ENCODE measurements around the gene DSCAM. TPM values are rescaled to one million over a fixed set of nuclear protein-coding genes. Genes with fewer than 3 reads are reported as not detected.

Gene DSCAM
- total RNA-seq, 4 donors from 2014 or later = 0.07 TPM; not detected in 3

DNA sequence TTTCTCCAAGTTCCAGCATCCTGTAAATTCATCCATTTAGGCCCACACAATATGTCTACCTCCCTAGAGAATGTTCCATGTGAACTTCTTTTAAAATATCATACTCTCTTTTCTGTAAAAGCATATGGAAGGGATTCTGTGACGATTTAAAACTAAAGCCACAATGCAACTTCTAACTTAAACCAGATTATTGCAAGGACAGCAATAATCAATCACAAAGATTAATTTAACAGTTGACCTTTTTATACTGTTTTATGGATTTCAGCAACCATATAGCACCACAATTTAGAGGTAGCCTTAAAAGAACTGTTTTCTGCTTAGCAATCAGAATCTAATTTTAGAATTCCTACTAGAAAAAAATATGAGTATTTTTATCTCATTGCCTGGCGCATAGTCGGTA is 58.3 kb downstream of the DSCAM start:
- Histone ChIP-seq H3K4me1 (no peaks in the 10 kb centered on the region), H3K9me3 (no peaks in the 10 kb centered on the region), H3K27me3 (no peaks in the 10 kb centered on the region), H3K36me3 (no peaks in the 10 kb centered on the region), H3K27ac (no peak overlapping the region), H3K4me3 (no peak overlapping the region)
- TF ChIP-seq, protein P1, sequence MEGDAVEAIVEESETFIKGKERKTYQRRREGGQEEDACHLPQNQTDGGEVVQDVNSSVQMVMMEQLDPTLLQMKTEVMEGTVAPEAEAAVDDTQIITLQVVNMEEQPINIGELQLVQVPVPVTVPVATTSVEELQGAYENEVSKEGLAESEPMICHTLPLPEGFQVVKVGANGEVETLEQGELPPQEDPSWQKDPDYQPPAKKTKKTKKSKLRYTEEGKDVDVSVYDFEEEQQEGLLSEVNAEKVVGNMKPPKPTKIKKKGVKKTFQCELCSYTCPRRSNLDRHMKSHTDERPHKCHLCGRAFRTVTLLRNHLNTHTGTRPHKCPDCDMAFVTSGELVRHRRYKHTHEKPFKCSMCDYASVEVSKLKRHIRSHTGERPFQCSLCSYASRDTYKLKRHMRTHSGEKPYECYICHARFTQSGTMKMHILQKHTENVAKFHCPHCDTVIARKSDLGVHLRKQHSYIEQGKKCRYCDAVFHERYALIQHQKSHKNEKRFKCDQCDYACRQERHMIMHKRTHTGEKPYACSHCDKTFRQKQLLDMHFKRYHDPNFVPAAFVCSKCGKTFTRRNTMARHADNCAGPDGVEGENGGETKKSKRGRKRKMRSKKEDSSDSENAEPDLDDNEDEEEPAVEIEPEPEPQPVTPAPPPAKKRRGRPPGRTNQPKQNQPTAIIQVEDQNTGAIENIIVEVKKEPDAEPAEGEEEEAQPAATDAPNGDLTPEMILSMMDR (IDR thresholded peaks at IDR 0.05) = no peak
- TF ChIP-seq POLR2A (IDR thresholded peaks at IDR 0.05) = no peak
- intact Hi-C loops (cut with DNase I; ENCODE audit: low total_unique reads) = no loop called here
- DNase-seq = no peak

DNA sequence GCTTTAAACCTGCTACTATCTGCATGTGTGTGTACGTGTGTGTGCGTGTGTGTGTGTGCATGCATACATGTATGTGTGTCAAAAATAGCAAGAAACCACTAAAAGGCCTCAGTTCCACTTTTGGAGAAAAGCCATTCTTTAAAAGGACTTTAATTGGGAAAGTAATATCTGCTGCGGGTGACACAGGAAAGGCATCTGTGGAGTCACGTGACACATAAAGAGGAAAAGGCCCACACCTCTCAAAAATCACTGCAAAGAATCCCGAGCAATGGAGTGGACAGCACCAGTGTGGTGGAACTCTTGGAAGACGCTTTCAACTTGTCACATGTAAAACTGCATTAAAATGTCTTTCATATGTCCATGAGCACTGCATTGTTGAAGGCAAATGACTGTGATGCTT is 63.6 kb downstream of the DSCAM start:
- Histone ChIP-seq H3K36me3 (no peaks in the 10 kb centered on the region), H3K27ac (no peak overlapping the region), H3K27me3 (no peaks in the 10 kb centered on the region), H3K4me1 (no peaks in the 10 kb centered on the region), H3K4me3 (no peak overlapping the region), H3K9me3 (no peaks in the 10 kb centered on the region)
- DNase-seq = no peak
- intact Hi-C loops (cut with DNase I; ENCODE audit: low total_unique reads) = no loop called here
- TF ChIP-seq POLR2A (IDR thresholded peaks at IDR 0.05) = no peak
- TF ChIP-seq, protein P1 (IDR thresholded peaks at IDR 0.05) = no peak

DNA sequence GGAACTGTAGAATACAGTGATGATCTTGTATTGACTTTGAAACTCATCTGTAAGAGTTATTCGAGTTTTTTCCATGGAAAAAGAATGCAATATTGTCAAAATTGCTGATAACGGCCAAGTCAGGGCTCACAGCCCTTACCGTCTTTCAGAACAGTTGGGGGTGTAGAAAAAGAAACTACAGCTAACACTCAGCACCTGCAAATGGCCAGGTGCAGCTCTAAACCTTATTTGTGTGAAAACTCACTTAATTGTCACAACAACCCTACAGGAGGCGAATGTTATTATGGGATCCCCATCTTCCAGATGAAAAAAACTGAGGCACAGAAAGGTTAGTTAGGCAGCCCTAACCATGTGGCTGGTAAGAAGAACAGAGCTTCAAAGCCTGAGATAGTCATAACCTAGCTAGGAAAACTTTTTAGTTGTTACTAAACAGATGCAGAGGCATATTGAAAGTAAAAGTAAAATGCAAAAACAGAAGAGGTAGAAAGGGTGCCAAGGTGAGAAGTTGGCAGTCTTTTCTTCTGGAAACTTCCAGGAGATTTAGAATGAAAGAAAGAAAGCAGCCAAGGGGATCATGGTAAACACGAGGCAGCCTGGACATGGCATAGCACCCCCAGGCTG is 76.4 kb downstream of the DSCAM start:
- no peak for DNase-seq
- no peak for TF ChIP-seq POLR2A (IDR thresholded peaks at IDR 0.05)
- TF ChIP-seq, protein P1 (IDR thresholded peaks at IDR 0.05) = no peak
- intact Hi-C loops (cut with DNase I; ENCODE audit: low total_unique reads) = no loop called here

DNA sequence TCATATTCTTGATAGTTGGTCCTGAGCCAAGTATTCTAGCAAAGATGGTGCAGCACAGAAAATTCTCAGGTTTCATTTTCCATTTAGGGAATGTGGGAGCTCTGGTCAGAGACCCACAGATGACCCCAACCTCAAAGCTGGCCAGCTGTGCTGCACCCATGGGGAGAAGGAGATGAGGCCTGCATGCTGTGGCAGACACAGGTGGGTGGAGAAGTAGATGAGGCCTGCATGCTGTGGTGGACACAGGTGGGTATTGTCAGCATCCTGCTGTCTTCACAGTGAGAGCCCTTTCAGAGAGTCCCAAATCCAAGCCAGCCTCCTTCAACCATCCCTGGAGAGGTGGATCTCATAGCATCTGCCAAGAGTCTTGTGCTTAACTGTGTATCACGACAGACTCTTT is 77.7 kb downstream of the DSCAM start:
- no peak for TF ChIP-seq POLR2A (IDR thresholded peaks at IDR 0.05)
- TF ChIP-seq, protein P1 (IDR thresholded peaks at IDR 0.05) = no peak
- Histone ChIP-seq H3K4me3 (no peak overlapping the region), H3K27ac (no peak overlapping the region), H3K4me1 (no peaks in the 10 kb centered on the region), H3K27me3 (no peaks in the 10 kb centered on the region), H3K36me3 (no peaks in the 10 kb centered on the region), H3K9me3 (no peaks in the 10 kb centered on the region)
- DNase-seq = no peak
- intact Hi-C loops (cut with DNase I; ENCODE audit: low total_unique reads) = no loop called here

More for the DNA sequence above, 76.4 kb downstream of the DSCAM start:
- H3K9me3 ChIP-seq = no peaks in the 10 kb centered on the region
- no peak overlapping the region for H3K4me3 ChIP-seq
- no peaks in the 10 kb centered on the region for H3K36me3 ChIP-seq
- H3K4me1 ChIP-seq = no peaks in the 10 kb centered on the region
- H3K27ac ChIP-seq = no peak overlapping the region
- no peaks in the 10 kb centered on the region for H3K27me3 ChIP-seq

DNA sequence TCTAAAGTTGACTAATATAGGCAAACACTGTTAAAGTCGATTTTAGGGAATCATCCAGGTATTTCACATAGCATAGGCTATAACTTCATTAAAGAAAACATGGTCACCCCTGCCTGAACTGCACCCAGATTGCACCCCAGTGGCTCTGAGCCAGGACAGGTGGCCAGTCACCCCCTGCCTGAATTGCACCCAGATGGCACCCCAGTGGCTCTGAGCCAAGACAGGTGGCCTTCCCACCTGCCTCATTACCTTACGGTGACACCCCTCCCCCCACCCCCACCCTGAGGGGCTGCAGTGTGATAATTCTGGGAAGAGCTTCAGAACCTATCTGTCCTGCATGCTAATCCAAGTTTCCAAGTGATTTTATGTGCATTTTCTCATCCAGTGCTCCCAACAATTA is 78.9 kb downstream of the DSCAM start:
- no peaks in the 10 kb centered on the region for H3K36me3 ChIP-seq
- intact Hi-C loops (cut with DNase I; ENCODE audit: low total_unique reads) = no loop called here
- H3K4me3 ChIP-seq = no peak overlapping the region
- no peak for TF ChIP-seq POLR2A (IDR thresholded peaks at IDR 0.05)
- TF ChIP-seq, protein P1 (IDR thresholded peaks at IDR 0.05) = no peak
- H3K4me1 ChIP-seq = no peaks in the 10 kb centered on the region
- no peak overlapping the region for H3K27ac ChIP-seq
- H3K9me3 ChIP-seq = no peaks in the 10 kb centered on the region
- H3K27me3 ChIP-seq = no peaks in the 10 kb centered on the region
- no peak for DNase-seq

All from uterus (tissue), 4 donors.